NCI-H1694 treated with DMSO at 0.1 percent for 48 hours (cell line): ENCODE data around the gene PARP14.
"Not testable (repeated sequence)": the region's sequence is repeated elsewhere in the genome, so short reads cannot be mapped to it uniquely, and the experiment has no call there.

Experiments used
- DNase-seq: peaks from one replicate; lab custom pipeline; 2025; lab: John Stamatoyannopoulos, UW

PARP14 gene, protein sequence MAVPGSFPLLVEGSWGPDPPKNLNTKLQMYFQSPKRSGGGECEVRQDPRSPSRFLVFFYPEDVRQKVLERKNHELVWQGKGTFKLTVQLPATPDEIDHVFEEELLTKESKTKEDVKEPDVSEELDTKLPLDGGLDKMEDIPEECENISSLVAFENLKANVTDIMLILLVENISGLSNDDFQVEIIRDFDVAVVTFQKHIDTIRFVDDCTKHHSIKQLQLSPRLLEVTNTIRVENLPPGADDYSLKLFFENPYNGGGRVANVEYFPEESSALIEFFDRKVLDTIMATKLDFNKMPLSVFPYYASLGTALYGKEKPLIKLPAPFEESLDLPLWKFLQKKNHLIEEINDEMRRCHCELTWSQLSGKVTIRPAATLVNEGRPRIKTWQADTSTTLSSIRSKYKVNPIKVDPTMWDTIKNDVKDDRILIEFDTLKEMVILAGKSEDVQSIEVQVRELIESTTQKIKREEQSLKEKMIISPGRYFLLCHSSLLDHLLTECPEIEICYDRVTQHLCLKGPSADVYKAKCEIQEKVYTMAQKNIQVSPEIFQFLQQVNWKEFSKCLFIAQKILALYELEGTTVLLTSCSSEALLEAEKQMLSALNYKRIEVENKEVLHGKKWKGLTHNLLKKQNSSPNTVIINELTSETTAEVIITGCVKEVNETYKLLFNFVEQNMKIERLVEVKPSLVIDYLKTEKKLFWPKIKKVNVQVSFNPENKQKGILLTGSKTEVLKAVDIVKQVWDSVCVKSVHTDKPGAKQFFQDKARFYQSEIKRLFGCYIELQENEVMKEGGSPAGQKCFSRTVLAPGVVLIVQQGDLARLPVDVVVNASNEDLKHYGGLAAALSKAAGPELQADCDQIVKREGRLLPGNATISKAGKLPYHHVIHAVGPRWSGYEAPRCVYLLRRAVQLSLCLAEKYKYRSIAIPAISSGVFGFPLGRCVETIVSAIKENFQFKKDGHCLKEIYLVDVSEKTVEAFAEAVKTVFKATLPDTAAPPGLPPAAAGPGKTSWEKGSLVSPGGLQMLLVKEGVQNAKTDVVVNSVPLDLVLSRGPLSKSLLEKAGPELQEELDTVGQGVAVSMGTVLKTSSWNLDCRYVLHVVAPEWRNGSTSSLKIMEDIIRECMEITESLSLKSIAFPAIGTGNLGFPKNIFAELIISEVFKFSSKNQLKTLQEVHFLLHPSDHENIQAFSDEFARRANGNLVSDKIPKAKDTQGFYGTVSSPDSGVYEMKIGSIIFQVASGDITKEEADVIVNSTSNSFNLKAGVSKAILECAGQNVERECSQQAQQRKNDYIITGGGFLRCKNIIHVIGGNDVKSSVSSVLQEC (N-terminal part only)

DNA sequence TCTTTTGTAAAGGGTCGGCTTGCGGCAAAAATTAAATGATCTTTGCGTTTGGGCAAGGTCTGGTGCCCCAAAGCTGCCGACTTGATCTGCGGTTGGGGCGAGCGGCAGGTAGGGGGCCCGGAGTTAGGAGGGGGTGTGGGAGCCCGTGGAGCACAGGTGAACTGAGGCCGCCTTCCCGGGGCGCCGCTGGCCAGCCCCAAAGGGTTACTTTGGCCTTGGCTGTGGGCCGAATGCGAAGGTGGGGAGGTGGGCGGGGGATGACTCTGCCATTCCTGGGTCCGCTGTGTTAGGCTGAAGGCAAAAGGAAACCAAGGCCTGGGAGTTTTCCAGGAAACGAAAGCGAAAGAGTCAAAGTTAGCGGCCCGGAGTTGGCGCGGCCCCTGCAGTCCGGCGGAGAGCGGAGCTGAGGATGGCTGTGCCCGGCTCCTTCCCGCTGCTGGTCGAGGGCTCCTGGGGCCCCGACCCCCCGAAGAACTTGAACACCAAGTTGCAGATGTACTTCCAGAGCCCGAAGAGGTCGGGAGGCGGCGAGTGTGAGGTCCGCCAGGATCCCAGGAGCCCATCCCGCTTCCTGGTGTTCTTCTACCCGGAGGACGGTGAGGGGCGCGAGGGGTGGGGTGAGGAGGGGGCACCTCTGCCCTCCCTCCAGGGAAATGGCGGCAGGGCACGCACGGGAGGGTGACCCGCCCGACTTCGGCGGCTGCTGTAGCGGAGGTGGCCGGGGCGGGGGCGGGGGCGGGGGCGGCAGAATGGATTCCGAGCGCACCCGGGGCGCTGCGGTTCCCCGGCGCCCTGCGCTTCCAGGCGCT, at the start of gene PARP14:
Gene PARP14 (plus strand): TSS at position 365 of the 809 bp plus-strand sequence. CDS start 45 bp downstream, at position 410.
- no peak for DNase-seq

DNA sequence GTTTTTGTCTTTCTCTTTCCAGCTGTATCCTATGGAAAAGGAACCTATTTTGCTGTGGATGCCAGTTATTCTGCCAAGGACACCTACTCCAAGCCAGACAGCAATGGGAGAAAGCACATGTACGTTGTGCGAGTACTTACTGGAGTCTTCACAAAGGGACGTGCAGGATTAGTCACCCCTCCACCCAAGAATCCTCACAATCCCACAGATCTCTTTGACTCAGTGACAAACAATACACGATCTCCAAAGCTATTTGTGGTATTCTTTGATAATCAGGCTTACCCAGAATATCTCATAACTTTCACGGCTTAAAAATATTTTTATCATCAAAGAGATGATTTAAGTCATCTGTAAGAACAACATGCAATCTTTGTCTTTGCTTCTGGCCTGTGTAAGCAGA, 44.9 kb upstream of the PARP14 start:
- DNase-seq = no peak

DNA sequence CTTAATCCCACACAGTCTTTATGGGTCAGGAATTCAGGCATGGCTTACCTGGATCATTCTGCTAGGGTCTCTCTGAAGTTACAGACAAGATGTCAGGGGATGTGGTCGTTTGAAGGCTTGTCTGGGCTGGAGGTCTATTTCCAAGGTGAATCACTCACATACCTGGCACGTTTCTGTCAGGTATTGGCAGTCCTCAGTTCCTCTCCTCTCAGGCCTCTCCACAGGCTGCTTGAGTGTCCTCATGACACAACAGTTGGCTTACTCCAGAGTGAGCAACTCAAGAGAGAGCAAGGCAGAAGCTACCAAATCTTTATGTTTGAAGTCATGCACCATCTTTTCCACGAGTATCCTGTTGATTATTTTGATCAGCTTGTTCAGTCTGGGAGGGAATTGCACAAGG, 43.9 kb upstream of the PARP14 start:
- DNase-seq = no peak

DNA sequence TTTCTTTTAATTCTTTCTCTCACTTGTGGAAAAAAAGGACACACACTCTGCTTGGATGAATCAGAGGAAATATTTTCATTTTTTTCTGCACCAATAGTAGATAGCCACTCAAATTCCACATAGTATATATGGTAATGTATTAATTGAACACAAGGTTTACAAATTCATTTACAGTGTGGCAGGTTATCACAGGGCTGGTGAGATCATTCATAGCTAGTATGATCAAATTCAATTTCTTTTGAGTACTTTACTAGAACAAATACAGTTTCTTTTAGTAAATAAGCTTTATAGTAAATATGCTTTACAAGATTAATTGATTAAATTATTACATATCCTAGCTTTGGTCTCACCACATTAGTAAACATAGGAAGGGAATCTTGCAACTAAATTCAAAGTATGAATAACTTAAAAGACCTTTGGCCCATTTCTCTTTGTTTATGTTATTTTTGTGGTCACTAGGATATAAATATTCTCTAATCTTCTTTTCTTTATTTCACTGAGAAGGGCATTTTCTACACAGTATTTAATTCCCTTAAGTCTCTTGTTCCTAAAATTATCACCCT, 40.1 kb upstream of the PARP14 start:
- no peak for DNase-seq

DNA sequence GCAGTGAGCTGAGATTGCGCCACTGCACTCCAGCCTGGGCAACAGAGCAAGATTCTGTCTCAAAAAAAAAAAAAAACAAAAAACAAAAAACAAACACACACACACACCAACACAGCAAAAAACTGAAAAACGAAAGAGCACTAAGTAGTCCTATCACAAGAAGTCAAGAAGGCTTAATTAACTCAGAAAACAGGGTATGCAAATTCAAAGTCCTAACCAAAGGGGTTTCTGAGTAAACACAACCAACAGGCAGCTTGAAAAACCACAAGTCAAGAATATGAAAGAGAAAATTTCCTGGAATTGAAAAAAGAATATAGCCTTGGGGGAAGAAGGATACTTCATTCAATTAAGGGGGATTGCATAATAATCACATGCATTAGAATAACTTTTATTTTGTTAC, 37.7 kb upstream of the PARP14 start:
- no peak for DNase-seq

DNA sequence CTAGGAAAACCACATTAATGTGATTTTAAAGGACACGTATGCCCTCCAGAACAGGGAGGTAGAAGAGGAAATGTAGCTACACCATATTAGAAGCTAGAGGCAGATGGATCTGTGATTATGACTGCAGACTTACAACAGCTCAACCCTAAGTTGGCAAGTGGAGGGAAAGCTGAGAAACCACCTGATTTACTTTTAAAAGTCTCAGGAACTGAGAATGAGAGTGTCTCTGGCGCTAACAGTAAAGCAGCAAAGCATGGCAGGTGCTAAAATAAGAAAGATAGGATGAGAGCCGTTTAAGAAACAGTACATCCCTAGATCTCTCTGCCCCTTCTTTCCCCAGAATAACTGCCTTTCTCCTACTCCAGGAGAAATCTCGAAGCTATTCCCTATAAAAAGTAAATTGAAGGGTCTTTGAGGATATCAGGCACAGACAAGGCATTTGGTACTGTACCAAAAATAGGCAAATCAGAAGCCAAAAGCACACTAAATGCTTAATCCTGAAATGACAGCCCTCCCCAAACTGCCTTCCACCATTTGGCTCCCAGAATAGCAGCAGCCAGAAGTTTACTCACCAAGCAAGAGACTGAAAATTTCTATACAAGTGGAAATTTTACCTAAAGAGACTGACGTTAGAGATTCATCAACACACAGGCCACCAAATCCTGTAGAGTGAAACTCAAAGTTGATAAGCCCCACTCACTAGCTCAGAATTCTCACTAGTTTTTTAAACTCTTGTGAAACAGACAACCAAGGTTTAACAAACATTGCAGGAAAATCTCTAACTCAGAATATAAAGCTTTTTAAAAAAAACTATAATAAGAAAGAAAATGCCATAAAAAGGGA, 34.3 kb upstream of the PARP14 start:
- DNase-seq = no peak

DNA sequence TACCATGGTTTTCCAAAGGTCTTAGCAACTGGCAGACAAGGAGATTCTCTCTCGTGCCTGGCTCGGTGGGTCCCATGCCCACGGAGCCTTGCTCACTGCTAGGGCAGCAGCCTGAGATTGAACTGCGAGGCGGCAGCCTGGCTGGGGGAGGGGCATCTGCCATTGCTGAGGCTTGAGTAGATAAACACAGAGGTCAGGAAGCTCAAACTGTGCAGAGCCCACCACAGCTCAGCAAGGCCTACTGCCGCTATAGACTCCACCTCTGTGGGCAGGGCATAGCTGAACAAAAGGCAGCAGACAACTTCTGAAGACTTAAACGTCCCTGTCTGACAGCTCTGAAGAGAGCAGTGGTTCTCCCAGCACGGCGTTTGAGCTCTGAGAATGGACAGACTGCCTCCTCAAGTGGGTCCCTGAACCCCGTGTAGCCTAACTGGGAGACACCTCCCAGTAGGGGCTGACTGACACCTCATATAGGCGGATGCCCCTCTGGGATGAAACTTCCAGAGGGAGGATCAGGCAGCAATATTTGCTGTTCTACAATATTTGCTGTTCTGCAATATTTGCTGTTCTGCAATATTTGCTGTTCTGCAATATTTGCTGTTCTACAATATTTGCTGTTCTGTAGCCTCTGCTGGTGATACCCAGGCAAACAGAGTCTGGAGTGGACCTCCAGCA, 29.3 kb upstream of the PARP14 start:
- not testable (repeated sequence) for DNase-seq

DNA sequence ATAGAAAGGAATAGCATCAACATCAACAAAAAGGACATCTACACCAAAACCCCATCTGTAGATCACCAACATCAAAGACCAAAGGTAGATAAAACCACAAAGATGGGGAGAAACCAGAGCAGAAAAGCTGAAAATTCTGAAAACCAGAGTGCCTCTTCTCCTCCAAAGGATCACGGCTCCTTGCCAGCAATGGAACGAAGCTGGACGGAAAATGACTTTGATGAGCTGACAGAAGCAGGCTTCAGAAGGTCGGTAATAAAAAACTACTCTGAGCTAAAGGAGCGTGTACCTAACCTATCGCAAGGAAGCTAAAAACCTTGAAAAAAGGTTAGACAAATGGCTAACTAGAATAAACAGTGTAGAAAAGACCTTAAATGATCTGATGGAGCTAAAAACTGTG, 28.7 kb upstream of the PARP14 start:
- not testable (repeated sequence) for DNase-seq

DNA sequence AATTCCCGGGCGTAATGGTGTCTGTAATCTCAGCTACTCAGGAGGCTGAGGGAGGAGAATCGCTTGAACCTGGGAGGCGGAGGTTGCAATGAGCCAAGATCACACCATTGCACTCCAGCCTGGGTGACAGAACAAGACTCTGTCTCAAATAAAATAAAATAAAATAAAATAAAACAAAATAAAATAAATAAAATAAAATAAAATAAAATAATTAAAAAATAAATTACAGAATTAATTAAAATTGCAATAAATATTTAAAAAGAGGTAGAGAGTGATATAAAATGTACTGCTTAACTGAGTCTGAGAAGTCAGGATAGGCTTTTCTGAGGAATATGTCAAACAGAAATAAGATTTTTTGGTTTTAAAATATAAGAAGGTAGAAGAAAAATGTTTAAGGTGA, 22.3 kb upstream of the PARP14 start:
- not testable (repeated sequence) for DNase-seq

DNA sequence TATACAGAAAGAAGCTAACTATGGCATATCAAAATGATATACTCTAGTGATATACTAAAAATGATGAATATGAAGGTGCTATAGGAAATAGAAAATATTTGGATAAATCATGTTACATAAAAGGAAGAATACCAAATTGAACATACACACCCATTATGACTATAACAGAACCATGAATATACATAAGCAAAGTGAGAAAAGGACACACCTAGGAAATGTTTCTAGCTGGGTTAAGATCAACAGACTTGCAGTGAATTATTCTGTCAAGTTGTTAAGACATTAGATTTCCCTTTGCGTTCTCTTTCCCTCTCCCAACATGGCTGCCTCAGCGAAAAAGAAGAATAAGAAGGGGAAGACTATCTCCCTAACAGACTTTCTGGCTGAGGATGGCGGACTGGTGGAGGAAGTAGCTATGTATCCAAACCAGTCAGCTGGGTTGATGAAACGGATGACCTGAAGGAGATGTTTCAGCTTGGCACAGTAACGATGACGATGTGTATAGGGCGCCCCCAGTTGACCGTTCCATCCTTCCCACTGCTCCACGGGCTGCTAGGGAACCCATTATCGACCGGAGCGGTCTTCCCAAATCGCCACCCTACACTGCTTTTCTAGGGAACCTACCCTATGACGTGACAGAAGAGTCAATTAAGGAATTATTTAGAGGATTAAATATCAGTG, 20.2 kb upstream of the PARP14 start:
- no peak for DNase-seq

DNA sequence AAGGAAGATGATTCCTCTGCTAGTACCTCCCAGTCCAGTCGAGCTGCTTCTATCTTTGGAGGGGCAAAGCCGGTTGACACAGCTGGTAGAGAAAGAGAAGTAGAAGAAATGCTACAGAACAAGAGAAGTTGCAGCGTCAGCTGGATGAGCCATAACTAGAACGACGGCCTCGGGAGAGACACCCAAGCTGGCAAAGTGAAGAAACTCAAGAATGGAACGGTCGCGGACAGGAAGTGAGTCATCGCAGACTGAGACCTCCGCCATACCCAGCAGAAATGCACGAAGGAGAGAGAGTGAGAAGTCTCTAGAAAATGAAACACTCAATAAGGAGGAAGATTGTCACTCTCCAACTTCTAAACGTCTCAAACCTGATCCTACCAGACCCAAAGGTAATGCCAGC, 19.0 kb upstream of the PARP14 start:
- no peak for DNase-seq

DNA sequence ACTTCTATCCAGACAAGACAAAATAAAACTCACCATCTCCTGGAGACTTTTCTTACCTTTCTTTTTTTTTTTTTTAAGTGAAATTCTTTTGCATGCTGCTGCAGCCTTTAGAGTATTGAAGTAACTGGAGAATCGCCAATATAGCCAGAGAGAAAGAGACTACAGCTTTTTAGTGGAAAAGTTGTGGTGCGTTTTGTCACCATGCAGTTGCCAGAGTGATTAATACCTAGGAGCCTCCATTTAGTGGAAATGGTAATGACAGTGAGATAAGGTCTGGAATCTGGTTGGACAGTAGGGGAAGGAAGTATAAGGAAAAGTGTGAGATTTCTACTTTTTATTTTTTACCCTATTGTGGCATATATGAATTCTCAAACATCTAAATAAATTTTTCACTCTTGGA, 18.1 kb upstream of the PARP14 start:
- DNase-seq = no peak

DNA sequence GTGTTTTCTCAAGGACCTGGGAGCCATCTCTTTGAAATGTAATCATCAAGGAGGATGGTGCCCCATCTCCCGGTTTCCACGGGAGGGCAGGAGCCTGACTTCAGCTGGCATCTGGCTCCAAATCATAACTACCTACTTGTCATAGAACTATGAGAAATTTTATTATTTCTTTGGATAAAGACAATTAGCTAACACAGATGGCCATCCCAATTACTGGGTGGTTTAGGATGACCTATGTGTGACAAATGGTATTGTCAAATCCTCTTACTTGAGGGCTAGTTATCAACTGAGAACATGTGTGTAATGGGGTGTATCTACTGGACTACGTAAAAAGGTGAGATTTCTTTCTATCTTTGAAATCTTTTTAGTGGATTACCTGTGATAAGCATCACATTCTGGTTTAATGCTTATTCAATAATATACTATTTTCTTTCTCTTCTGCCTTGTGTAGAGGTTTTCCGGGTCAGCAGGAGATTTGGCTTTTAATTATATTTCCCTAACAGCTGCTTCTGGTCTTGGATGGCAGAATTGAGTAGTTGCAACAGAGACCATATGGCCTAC, 15.3 kb upstream of the PARP14 start:
- peak; percentile 91 for DNase-seq

DNA sequence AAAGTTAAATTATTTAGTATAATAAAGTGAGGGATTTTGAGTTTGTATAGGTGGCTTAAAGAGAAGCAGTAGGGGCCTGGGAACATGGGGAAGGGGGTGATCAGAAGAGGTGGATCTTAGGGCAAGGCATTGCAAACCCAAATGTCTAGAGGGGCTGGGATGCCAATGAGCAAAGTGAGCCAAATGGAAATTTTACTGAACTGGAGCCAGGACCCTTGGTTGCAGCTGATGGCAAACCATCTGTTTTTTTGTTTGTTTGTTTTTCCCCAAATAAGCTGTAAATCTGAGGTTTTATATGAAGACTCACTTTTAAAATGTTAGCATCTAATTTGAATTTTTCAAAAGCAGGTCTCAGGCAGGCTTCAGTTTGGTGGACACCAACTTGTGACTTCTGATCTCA, 14.8 kb upstream of the PARP14 start:
- peak; percentile 91 for DNase-seq

DNA sequence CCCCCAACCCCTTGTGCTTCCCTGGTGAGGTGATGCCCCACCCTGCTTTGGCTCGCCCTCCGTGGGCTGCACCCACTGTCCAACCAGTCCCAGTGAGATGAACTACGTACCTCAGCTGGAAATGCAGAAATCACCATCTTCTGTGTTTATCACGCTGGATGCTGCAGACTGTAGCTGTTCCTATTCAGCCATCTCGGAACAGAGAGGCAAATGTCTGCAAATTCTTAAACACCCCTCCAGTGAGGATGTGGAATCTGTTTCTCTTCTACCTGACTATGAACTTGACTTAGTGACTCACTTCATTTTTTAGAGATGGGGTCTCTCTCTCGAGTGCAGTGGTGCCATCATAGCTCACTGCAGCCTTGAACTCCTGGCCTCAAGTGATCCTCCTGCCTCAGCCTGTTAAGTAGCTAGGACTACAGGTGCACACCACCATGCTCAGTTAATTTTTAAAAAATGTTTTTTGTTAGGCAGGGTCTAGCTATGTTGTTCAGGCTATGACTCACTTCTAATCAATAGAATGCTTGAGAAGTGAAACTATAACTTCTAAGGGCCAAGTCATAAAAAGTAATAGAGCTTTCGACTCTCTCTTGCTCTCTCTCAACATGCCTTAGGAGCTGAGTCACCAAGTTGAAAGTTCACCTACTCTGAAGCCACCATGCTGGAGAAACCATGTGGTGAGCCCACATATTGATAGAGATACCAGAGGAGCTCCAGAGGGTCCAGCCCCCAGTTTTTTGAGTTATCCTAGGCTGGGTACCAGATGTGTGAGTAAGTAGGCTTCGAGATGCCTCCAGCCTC, 11.5 kb upstream of the PARP14 start:
- no peak for DNase-seq

DNA sequence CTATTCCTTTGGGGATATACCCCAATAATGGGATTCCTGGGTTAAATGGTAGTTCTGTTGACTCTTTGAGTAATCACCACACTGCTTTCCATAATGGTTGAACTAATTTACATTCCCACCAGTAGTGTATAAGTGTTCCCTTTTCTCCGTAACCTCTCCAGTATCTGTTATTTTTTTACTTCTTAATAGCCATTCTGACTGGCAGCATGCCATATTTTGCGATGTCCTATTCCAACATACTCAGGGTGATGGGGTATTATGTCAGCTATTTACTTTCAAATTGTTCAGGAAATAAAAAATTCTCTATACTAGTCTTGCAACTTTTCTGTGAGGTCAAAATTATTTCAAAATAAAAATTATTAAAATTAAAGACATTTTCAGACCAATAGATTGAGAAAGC, 9.1 kb upstream of the PARP14 start:
- no peak for DNase-seq

DNA sequence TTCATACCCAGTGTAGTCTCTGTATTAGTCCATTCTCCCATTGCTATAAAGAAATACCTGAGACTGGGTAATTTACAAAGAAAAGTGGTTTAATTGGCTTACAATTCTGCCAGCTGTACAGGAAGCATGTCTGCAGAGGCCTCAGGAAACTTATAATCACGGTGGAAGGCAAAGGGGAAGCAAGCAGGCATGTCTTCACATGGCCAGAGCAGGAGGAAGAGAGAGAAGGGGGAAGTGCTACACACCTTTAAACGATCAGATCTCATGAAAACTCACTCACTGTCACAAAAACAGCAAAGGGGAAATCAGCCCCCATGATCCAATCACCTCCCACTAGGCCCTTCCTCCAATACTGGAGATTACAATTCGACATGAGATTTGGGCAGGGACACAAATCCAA, 6.3 kb upstream of the PARP14 start:
- DNase-seq = no peak

DNA sequence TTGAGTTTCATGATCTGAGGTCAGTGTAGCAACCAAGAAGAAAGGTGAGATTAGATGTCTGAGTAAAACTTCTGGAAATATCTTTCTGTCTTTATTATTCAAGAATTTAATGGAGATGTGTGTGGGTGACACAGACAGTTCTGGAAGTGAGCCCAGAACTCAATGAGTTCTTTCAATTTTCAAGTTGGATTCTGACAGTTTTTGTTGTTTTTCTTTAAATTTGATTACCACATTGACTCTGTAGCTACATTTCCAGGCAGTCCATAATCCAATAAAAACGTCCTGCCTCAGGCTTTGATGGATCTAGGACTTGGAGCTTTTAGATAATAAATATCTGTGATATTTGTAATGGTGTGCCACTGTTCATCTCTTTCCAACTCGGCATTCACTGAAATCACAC, 3.9 kb upstream of the PARP14 start:
- DNase-seq = no peak
